GM19239 (cell line): ENCODE results near the gene ZNF568.

Source experiments
- DNase-seq: peaks from one replicate; pipeline ENCODE4 v3.0.0; 2011; ENCODE audit warnings: low spot score; ENCODE audit not compliant: insufficient read length
- FAIRE-seq: peaks from 2 replicates; lab custom pipeline; 2011; peaks lifted over from hg19 to GRCh38; lab: Jason Lieb, UNC

The ZNF568 gene

DNA sequence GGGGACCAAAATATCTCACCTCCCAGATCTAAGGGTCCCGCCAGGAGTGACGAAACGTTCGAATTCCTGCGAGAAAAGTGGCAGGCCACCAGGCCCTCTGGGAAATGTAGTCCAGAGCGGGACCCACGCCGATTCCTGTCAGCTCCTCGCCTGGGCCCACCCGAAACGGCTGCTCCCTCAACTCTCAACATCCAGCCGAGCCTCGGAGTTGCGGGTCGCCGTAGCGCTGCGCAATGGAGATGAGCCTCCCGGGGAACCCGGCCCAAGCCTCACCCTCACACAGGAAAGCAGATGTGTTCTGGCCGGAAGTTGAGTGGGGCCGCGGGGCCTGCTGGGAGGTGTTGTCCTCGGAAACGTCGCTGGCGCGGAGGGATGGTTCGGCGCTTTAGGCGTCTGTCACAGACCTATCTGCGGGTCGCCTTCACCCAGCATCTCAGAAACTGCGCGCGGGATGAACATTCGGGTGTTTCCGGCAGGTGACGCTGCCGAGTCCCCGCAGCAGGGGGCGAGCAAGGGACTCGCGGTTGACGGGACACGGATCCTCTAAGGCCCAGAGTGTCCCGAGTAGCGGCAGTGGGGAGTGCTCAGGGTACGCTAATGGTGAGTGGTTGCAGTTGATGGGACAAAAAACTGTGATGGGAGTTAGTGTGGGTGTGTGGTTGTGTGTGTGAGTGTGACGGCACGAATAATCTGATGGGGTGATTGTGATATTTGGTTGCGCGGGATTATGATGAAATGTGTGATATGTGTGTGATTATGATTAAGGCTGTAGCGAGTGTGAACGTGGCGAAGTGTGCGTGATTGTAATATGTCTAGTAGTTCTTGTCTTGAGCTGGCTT is at the start of gene ZNF568, which contains the start of gene ZNF829:
ZNF568 (plus strand) TSS at position 341 of the 839 bp plus-strand sequence. CDS start 6,439 bp downstream, outside the sequence.
ZNF829 (minus strand) TSS at position 300 of the 839 bp plus-strand sequence. CDS start 1,124 bp downstream, outside the sequence.
- DNase-seq (peak; percentile 50), FAIRE-seq (peak; percentile 64)

DNA sequence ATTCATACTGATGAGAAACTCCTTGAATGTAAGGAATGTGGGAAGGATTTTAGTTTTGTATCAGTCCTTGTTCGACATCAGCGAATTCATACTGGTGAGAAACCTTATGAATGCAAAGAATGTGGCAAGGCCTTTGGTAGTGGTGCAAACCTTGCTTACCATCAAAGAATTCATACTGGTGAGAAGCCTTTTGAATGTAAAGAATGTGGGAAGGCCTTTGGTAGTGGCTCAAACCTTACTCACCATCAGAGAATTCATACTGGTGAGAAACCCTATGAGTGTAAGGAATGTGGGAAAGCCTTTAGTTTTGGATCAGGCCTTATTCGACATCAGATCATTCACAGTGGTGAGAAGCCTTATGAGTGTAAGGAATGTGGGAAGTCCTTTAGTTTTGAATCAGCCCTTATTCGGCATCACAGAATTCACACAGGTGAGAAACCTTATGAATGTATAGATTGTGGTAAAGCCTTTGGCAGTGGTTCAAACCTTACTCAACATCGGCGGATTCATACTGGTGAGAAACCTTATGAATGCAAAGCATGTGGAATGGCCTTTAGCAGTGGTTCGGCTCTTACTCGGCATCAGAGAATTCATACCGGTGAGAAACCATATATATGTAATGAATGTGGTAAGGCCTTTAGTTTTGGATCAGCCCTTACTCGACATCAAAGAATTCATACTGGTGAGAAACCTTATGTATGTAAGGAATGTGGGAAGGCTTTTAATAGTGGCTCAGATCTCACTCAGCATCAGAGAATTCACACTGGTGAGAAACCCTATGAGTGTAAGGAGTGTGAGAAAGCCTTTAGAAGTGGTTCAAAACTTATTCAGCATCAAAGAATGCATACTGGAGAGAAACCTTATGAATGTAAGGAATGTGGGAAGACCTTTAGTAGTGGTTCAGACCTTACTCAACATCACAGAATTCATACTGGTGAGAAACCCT is 38.9 kb upstream of the ZNF568 start:
- DNase-seq = no peak
- no peak for FAIRE-seq

DNA sequence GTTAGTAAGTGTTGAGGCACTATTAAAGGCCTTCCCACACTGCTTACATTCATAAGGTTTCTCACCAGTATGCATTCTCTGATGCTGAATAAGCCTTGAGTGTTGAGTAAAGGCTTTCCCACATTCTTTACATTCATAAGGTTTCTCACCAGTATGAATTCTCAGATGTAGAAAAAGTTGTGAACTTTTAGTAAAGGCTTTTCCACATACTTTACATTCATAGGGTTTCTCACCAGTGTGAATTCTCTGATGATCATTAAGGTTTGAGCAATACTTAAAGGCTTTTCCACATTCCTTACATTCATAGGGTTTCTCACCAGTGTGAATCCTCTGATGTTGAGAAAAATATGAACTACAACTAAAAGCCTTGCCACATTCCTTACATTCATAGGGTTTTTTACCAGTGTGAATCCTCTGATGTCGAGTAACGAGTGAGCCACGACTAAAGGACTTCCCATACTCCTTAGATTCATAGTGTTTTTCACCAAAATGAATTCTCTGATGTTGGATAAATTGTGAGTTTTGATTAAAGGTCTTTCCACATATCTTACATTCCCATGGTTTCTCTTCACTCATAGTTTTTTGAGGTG is 24.3 kb upstream of the ZNF568 start:
- DNase-seq = no peak
- no peak for FAIRE-seq

DNA sequence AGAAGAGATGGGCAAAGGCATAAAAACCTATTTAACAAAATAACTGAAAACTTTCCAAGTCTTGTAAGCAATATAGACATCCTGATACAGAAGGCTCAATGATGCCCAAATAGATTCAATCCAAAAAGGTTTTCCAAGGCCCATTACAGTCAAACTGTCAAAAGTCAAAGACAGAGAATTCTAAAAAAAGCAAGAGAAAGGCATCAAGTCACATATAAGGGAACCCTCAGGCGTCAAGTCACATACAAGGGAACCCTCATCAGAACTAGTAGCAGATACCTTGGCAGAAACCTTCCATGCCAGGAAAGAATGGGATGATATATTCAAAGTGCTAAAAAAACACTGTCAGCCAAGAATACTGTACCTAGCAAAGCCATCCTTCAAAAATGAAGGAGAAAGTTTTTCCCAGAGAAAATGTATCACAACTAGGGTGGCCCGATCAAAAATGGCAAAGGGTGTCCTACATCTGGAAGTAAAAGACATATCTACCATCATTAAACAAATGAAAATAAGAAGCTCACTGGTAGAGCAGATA is 21.2 kb upstream of the ZNF568 start:
- DNase-seq = no peak
- FAIRE-seq = no peak

DNA sequence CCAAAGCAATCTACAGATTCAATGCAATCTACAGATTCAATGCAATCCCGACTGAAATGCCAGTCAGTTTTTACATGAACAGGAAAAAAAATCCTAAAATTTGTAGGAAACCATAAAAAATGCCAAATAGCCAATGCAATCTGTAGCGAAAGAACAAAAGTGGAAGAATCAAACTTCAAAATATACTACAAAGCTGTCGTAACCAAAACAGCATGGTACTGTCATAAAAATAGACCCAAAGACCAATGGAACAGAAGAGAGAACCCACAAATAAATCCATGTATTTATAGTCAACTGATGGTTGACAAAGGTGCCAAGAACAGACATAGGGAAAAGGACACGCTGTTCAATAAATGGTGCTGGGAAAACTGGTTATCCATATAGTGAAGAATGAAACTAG is 17.7 kb upstream of the ZNF568 start:
- FAIRE-seq (no peak), DNase-seq (no peak)

DNA sequence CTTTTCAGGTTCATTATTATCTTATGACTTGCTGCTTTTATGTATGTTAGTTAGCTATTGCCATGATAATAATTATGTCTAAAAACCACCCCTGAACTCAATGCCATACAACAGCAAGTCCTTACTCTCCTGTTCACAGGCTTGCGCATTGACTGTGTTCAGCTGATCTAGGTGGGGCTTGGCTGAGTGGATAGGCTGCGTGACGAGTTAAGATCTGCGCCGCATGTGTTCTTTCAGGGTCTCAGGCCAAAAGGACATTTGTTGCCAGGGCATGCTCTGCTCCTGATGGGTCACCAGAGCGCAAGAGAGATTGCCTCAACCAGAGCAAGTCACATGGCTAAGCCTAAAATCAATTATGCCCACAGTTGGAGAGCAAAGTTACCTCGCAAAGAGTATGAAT is 859 bp downstream of the ZNF568 start:
- DNase-seq (no peak), FAIRE-seq (no peak)

DNA sequence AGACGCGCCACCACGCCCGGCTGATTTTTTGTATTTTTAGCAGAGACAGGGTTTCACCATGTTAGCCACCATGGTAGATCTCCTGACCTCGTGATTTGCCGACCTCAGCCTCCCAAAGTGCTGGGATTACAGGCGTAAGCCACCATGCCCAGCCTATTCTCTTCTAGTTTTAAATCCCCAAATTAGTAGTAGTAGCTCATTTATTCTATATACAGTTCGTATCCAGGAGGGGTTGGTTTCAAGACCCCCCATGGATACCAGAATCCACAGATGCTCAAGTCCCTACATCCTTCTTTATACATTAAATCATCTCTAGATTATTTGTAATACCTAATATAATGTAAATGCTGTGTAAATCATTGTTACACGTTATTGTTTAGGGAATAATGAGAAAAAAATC is 2.0 kb downstream of the ZNF568 start:
- FAIRE-seq (no peak), DNase-seq (no peak)

DNA sequence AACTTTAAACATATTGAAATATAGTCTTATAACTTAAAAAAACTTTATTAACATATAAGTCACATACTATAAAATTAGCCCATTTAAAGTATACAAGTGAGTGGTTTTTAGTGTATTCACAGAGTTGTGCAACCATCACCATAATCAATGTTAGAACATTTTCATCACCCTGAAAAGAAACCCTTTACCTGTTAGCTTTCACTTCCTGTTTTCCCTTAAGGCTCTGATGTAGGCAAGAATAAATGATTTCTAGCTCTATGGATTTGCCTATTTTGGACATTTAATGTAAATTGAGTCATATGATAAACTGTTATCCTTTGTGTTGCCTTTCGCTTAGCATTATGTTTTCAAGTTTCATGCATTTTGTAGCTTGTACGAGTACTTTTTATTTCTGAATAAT is 15.6 kb downstream of the ZNF568 start:
- DNase-seq (no peak), FAIRE-seq (no peak)

DNA sequence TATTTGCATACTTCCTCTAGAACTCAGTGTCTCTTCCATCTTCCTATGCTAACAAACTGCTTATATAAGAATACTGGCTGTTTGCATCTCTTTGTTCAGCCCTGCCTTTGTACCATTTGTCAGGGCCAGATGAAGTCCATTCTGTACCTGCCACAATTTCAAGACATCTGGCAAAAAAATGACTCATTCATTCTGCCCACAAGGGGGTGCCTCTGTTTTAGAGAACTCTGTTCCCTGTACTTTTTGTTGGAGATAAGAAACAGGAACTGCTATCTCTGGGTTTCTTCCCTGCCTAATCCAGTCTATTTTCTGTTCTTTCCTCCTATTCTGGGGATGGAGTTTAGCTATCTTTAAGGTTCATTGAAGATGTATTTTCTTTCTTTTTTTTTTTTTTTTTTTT is 23.0 kb downstream of the ZNF568 start:
- DNase-seq (no peak), FAIRE-seq (no peak)

DNA sequence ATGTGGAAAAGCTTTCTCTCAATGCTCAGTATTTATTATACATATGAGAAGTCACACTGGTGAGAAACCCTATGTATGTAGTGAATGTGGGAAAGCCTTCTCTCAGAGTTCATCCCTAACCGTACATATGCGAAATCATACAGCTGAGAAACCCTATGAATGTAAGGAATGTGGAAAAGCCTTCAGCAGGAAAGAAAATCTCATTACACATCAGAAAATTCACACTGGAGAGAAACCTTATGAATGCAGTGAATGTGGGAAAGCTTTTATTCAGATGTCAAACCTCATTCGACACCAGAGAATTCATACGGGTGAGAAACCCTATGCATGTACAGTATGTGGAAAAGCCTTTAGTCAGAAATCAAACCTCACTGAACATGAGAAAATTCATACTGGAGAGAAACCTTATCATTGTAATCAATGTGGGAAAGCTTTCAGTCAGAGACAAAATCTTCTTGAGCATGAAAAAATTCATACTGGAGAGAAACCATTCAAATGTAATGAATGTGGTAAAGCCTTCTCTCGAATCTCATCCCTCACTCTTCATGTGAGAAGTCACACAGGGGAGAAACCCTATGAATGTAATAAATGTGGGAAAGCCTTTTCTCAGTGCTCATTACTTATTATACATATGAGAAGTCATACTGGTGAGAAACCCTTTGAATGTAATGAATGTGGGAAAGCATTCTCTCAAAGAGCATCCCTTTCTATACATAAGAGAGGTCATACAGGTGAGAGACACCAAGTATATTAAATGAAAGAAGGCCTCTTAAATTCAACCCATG is 34.4 kb downstream of the ZNF568 start:
- FAIRE-seq (no peak), DNase-seq (no peak)

DNA sequence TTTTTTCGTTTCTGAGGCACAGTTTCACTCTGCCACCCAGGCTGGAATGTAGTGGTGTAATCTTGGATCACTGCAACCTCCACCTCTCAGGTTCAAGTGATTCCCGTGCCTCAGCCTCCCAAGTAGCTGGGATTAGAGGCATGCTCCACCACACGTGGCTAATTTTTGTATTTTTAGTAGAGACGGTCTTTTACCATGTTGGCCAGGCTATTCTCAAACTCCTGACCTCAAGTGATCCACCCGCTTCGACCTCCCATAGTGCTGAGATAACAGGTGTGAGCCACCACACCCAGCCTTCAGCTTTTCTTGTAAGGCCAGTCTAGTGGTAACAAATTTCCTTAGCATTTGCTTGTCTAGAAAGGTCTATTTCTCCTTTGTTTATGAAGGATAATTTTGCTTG is 46.2 kb downstream of the ZNF568 start:
- FAIRE-seq (no peak), DNase-seq (no peak)

DNA sequence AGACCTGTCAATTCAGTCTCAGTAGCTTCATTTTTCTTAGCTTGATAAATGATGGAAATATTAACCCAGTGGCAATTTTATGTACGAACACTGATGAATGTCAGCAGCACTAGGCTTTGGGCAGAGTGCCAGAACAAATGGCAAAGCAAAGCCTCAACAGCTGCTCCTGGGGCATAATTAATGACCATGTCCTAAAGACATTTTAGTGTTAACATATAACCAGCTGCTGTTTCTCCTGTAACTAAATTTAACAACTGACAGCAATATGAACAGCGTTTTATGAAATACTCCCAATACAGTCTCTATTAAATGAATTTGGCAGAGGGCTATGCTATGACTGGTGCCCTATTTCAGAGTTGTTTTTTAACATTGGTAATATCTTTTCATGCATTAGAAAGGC is 47.1 kb downstream of the ZNF568 start:
- DNase-seq (no peak), FAIRE-seq (no peak)

DNA sequence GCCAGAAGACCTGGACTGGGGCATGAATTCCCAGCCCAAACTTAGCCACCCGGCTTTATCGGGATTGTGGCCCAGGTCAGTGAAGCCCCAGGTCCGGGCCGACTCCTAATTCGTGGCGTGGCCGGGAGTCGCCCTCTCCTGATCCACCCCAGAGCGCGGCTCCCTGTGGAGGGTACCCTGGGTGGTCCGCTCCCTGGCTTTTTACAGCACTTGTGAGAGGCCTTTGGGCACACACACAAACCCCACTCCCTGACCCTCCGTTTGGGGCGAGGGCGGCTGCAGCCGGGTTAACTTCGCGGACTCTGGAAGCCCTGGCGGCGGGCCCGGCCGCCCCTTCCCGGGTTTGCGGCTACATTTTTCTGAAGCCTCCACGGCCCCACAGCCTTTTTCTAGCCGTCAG is 56.4 kb downstream of the ZNF568 start:
- FAIRE-seq (no peak), DNase-seq (no peak)

DNA sequence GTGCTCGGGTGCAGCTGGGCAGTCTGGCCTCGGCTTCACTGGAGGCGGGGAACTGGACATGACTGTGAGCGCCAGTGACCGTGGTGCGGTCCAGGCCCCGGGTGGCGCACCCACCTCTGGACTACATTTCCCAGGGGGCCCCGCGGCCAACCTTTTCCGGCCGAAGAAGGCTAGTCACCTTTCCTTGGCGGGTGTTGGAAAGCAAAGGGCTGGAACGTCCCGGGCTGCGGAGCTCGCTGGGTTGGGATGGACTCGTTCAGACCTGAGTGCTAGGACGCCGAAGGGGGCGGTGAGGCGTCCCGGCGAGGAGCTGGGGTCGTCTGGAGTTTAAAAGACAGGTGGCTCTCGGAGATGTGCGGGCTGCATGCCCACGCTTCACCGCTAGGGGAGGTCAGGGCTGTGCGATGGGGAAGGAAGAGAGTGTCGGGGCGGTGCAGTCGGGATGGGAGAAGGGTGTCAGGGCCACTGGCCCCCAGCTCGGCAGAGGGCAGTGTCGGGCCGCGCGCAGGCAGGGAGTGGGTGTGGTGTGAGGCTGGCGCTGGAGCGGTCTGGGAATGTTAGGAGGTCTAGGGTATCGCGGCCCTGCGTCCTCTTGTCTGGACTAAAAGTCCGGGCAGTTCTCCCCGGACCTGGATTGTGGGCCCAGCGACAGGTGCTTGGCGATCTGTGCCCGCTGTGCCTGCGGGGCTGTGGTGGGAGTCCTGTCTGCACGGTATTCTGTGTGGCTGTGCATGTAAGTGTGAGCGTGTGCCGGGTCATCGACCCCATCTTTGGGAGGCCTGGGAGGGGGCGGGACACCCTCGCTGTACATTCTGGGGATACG is 57.1 kb downstream of the ZNF568 start:
- FAIRE-seq = peak; percentile 33
- DNase-seq = peak; percentile 42

DNA sequence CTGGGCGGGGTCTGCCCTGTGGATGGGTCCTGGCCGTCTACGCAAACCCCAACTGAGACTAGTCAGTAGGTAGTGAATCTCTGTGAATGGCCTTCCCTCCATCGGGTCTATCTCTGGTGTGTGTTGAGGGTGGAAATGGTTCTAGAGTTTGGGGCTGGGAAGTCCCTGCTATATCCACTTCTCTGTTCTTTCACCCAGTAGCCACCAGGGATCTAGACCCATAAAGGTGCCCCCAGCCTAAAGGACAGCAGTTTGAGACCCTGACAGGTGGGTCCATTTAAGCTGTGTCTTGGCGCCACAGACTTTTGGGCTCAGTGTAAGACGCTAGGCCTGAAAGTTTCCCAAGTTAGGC is 57.7 kb downstream of the ZNF568 start:
- DNase-seq (no peak), FAIRE-seq (no peak)

DNA sequence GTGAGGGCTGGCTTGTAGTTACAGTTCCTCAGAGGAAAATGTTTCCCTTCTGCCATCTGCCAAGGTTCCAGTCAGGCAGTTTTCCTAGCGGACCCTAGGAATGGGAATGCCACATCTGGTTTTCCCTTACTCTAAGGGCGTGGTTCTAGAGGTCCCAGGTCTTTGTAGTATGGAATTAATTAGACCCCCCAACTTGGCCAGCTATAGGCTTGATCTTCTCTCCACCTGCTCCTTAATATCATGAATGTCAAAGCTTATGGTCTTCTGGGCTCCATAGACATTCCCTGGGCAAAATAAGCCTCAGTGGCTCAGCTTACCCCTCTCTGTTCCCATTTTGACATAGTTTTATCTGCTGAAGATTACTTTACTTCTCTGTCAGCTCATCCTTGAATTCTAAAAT is 70.0 kb downstream of the ZNF568 start:
- no peak for DNase-seq
- FAIRE-seq = no peak

DNA sequence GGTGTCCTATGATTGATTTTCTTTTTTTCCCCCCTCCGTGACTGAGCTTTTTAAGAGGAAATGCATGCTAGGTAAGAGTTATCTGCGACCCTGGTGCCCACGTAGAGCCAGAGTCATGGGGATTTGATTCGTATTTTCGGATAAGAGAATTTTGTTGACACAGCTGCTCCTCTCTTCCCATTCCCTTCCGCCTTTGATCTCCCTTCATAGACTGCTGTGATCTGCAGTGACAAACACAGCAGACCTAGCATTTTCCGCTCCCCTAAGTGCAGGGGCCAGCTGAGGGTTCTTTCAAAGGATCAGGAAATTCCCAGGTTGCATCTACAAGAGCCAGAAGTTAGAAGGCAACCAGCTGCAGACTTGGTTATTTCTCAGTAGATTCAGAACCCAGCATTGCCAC is 70.5 kb downstream of the ZNF568 start:
- no peak for DNase-seq
- no peak for FAIRE-seq

DNA sequence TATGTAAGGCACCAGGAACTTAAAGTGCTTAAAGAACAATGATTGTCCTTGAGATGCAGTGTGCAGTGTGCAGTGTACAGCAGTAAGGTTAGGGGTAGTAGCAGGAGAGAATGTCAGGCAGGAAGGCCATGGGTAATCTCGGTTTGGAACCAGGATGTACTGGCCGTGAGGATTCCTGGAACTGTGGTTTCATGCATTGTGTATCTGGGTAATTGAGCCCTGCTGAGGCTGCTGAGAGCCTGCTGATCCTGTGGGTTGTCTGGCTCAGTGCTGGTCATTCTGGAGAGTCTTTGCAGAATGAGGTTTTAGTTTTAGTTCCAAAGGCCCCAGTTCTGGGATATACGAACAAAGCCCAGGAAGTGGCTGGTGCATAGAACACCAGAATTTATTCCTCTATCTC is 71.0 kb downstream of the ZNF568 start:
- no peak for FAIRE-seq

More for the DNA sequence above, 71.0 kb downstream of the ZNF568 start:
- no peak for DNase-seq
